H1 (cell line): Measurements from ENCODE around the gene MXRA7. TPM values are rescaled to one million over a fixed set of nuclear protein-coding genes. Genes with fewer than 3 reads are reported as not detected.
"Not testable (repeated sequence)": the region's sequence is repeated elsewhere in the genome, so short reads cannot be mapped to it uniquely, and the experiment has no call there.

Experiments
- CTCF ChIA-PET: fragments of 300-600 bp; sonication (Branson Sonifier 250); formaldehyde crosslinking; loops from one replicate; lab custom pipeline; 2021; ENCODE audit not compliant: partially characterized antibody; lab: Charles Lee
- POLR2A ChIA-PET: fragments of 300-600 bp; sonication (Branson Sonifier 250); formaldehyde crosslinking; loops from one replicate; lab custom pipeline; 2021; ENCODE audit warnings: inconsistent platforms; ENCODE audit not compliant: partially characterized antibody; lab: Charles Lee
- DNase-seq, 2 experiments: peaks; one replicate each; pipeline versions ENCODE4 v3.0.0 to v3.0.0-alpha.2; 2010 to 2022; ENCODE audit warnings: low spot score in 2 of 2, low read depth in 1 of 2, mixed read lengths in 1 of 2
- FAIRE-seq: peaks from 2 replicates; lab custom pipeline; 2011; peaks lifted over from hg19 to GRCh38; lab: Jason Lieb, UNC
- H2AFZ ChIP-seq: 2 replicates; pipeline ENCODE4 v1.8.1; 2012; ENCODE audit warnings: low read length, inconsistent platforms
- H2AK5ac ChIP-seq: 2 replicates; pipeline ENCODE4 v1.6.1; 2013; ENCODE audit warnings: low read depth, low read length
- H2BK120ac ChIP-seq: replicated peaks from 2 replicates; pipeline ENCODE3; 2013; ENCODE audit warnings: low read depth, low read length, inconsistent platforms
- H2BK12ac ChIP-seq: 2 replicates; pipeline ENCODE4 v1.6.1; 2013; ENCODE audit warnings: low read depth, low read length
- H2BK15ac ChIP-seq: 2 replicates; pipeline ENCODE4 v1.6.1; 2013; ENCODE audit warnings: low read length
- H2BK20ac ChIP-seq: 2 replicates; pipeline ENCODE4 v1.6.1; 2013; ENCODE audit warnings: low read length
- H2BK5ac ChIP-seq: 2 replicates; pipeline ENCODE4 v1.6.1; 2013; ENCODE audit warnings: low read depth, low read length
- H3K14ac ChIP-seq: 2 replicates; pipeline ENCODE4 v1.6.1; 2013; ENCODE audit warnings: inconsistent platforms; ENCODE audit not compliant: insufficient read length
- H3K18ac ChIP-seq: 2 replicates; pipeline ENCODE4 v1.6.1; 2013; ENCODE audit warnings: low read length; ENCODE audit errors: extremely low read depth
- H3K23ac ChIP-seq: 2 replicates; pipeline ENCODE4 v1.6.1; 2013; ENCODE audit warnings: inconsistent platforms; ENCODE audit not compliant: insufficient read length
- H3K23me2 ChIP-seq: 2 replicates; pipeline ENCODE4 v1.6.1; 2013; ENCODE audit warnings: low read depth, low read length
- H3K27ac ChIP-seq: 2 replicates; pipeline ENCODE4 v1.6.1; 2011; ENCODE audit warnings: low read depth, low read length, inconsistent platforms
- H3K27me3 ChIP-seq, 4 experiments: replicated peaks in 1 of 4; 1 replicate in 1 of 4; 2 replicates in 3 of 4; pipeline versions ENCODE4 v1.6.1 to v1.8.1; 2011 to 2013; ENCODE audit warnings: low read length in 3 of 4, mild to moderate bottlenecking in 3 of 4, inconsistent platforms in 2 of 4, mixed read lengths in 2 of 4, moderate library complexity in 1 of 4; ENCODE audit not compliant: control insufficient read depth in 3 of 4, insufficient read depth in 3 of 4; ENCODE audit errors: extremely low read depth in 1 of 4
- H3K36me3 ChIP-seq, 4 experiments: 2 replicates each; pipeline versions ENCODE4 v1.6.1 to v1.8.1; 2011 to 2013; ENCODE audit warnings: mild to moderate bottlenecking in 4 of 4, low read length in 3 of 4, moderate library complexity in 2 of 4, control low read depth in 1 of 4, inconsistent platforms in 1 of 4; ENCODE audit not compliant: insufficient read depth in 4 of 4, control insufficient read depth in 2 of 4
- H3K4ac ChIP-seq: replicated peaks from 2 replicates; pipeline ENCODE3; 2013; ENCODE audit warnings: low read length, low read depth, mixed read lengths, inconsistent platforms; ENCODE audit not compliant: insufficient read length
- H3K4me1 ChIP-seq, 4 experiments: replicated peaks in 1 of 4; 1 replicate in 1 of 4; 2 replicates in 3 of 4; pipeline versions ENCODE4 v1.6.1 to v1.8.1; 2011 to 2013; ENCODE audit warnings: low read length in 3 of 4, inconsistent platforms in 2 of 4, mixed read lengths in 1 of 4; ENCODE audit not compliant: insufficient read depth in 4 of 4, control insufficient read depth in 3 of 4
- H3K4me2 ChIP-seq, 2 experiments: 2 replicates each; pipeline versions ENCODE4 v1.6.1 to v1.8.1; 2011 to 2013; ENCODE audit warnings: low read depth in 2 of 2, low read length in 2 of 2, control low read depth in 1 of 2, inconsistent platforms in 1 of 2, mild to moderate bottlenecking in 1 of 2; ENCODE audit not compliant: insufficient read depth in 1 of 2
- H3K4me3 ChIP-seq, 4 experiments: fragments of 200-600, 300-600 bp in 1 of 4; sonication (generic), shearing (Covaris generic), sonication (Bioruptor Twin) in 1 of 4; 2 replicates each; pipeline versions ENCODE4 v1.5.1 to v1.8.1; 2011 to 2016; ENCODE audit warnings: low read length in 4 of 4, low read depth in 3 of 4, control low read depth in 2 of 4, inconsistent platforms in 2 of 4, mild to moderate bottlenecking in 2 of 4, mixed read lengths in 1 of 4, moderate library complexity in 1 of 4; ENCODE audit not compliant: insufficient read depth in 2 of 4; ENCODE audit errors: extremely low read depth in 1 of 4
- H3K56ac ChIP-seq: replicated peaks from 2 replicates; pipeline ENCODE3; 2013; ENCODE audit warnings: low read depth, mild to moderate bottlenecking, mixed read lengths, low read length, inconsistent platforms; ENCODE audit not compliant: insufficient read length
- H3K79me1 ChIP-seq: 2 replicates; pipeline ENCODE4 v1.6.1; 2013; ENCODE audit warnings: low read depth, low read length, control low read depth
- H3K79me2 ChIP-seq, 2 experiments: 2 replicates each; pipeline versions ENCODE4 v1.6.1 to v1.8.1; 2012 to 2013; ENCODE audit warnings: low read length in 2 of 2, mild to moderate bottlenecking in 2 of 2, inconsistent platforms in 1 of 2; ENCODE audit not compliant: insufficient read depth in 2 of 2, control insufficient read depth in 1 of 2
- H3K9ac ChIP-seq, 4 experiments: replicated peaks in 1 of 4; 1 replicate in 1 of 4; 2 replicates in 3 of 4; pipeline versions ENCODE4 v1.6.1 to v1.8.1; 2011 to 2013; ENCODE audit warnings: low read depth in 3 of 4, low read length in 3 of 4, control low read depth in 2 of 4, mild to moderate bottlenecking in 2 of 4, moderate library complexity in 2 of 4, inconsistent platforms in 1 of 4; ENCODE audit errors: extremely low read depth in 1 of 4
- H3K9me3 ChIP-seq, 2 experiments: 2 replicates each; pipeline versions ENCODE4 v1.6.1 to v1.8.1; 2012 to 2013; ENCODE audit warnings: mild to moderate bottlenecking in 2 of 2, moderate library complexity in 2 of 2, control low read depth in 1 of 2, inconsistent platforms in 1 of 2, low read depth in 1 of 2, low read length in 1 of 2, mixed read lengths in 1 of 2; ENCODE audit not compliant: insufficient read depth in 2 of 2
- H4K20me1 ChIP-seq, 2 experiments: replicated peaks in 1 of 2; 2 replicates each; pipeline versions ENCODE3 to v1.8.1; 2011 to 2013; ENCODE audit warnings: inconsistent platforms in 2 of 2, low read length in 2 of 2, mild to moderate bottlenecking in 1 of 2; ENCODE audit not compliant: insufficient read depth in 2 of 2, control insufficient read depth in 1 of 2
- H4K5ac ChIP-seq: 2 replicates; pipeline ENCODE4 v1.6.1; 2013; ENCODE audit warnings: low read length, low read depth, mixed read lengths, inconsistent platforms; ENCODE audit not compliant: insufficient read length
- H4K8ac ChIP-seq: 2 replicates; pipeline ENCODE4 v1.8.0; 2013; ENCODE audit warnings: mild to moderate bottlenecking, moderate library complexity, low read length, inconsistent platforms; ENCODE audit not compliant: insufficient read depth; ENCODE audit errors: extremely low read depth
- H4K91ac ChIP-seq: replicated peaks from 2 replicates; pipeline ENCODE3; 2013; ENCODE audit warnings: low read length, mixed read lengths, inconsistent platforms; ENCODE audit not compliant: insufficient read length
- WGBS, 2 experiments: shearing (Covaris generic) in 1 of 2; methylation state at CpG; one replicate each; pipeline versions ENCODE4 v1.1.6 to v1.1.7; 2013 to 2015; ENCODE audit warnings: low lambda C conversion rate in 2 of 2, mixed read lengths in 2 of 2, inconsistent platforms in 1 of 2, low coverage in 1 of 2, missing lambda C conversion rate in 1 of 2; ENCODE audit not compliant: insufficient replicate concordance in 2 of 2, insufficient coverage in 1 of 2, insufficient read length in 1 of 2; ENCODE audit errors: extremely low coverage in 1 of 2, missing lambda C conversion rate in 1 of 2; 5-methylcytosine and 5-hydroxymethylcytosine counted together
- polyA plus RNA-seq, 7 experiments: library from polyadenylated mRNA; depleted of rRNA in 3 of 7; stranded (reverse) in 5 of 7; unstranded in 2 of 7; fragments of >200 nt in 5 of 7; fragments of 200-250 nt in 2 of 7; gene quantifications; 1 replicate in 5 of 7; 2 replicates in 1 of 7; 4 replicates in 1 of 7; pipeline versions ENCODE4 v1.2.1 to v1.2.3, GENCODE V29; 2011 to 2013; ENCODE audit warnings: missing spikeins in 2 of 7, mixed read lengths in 2 of 7
- total RNA-seq: library from RNA; stranded (reverse); fragmentation: NEBNext Ultra II Directional; extraction: Animal tissue kit (Norgen Biotek cat#: 25700); gene quantifications from 2 replicates; pipeline ENCODE4 v1.2.1, GENCODE V29; 2021

Gene MXRA7
- total and polyA plus RNA-seq, 2 of the 8 experiments (the other 6 are each of a cell fraction or from before 2014, with no cell fraction given) = 17.8 to 26.6 TPM

DNA sequence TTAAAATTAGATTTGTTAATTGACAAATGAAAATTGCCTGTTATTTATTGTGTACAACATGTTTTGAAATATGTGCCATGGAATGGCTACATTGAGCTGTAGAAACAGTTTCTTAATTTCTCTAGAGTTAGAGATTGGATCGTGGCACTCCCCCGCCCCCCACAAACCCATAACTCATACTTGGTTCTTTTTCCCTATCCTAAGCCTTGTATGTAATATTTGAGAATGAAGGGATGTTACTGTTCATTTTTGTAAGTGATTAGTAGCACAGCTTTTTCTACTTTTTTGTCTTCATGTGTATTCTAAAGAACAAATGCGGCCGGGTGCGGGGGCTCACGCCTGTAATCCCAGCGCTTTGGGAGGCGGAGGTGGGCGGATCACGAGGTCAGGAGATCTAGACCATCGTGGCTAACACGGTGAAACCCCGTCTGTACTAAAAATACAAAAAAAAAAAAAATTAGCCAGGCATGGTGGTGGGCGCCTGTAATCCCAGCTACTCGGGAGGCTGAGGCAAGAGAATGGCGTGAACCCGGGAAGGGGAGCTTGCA is 28.9 kb upstream of the MXRA7 start:
- not testable (repeated sequence) for H3K9ac ChIP-seq, H3K9me3 ChIP-seq, H3K4ac ChIP-seq, H2BK15ac ChIP-seq, H2BK20ac ChIP-seq, H3K4me3 ChIP-seq, H3K23me2 ChIP-seq, H3K79me1 ChIP-seq, H3K27ac ChIP-seq, H2BK120ac ChIP-seq, H3K14ac ChIP-seq, H4K5ac ChIP-seq, H2AK5ac ChIP-seq, DNase-seq, H3K18ac ChIP-seq, H3K27me3 ChIP-seq, H4K8ac ChIP-seq, H3K23ac ChIP-seq, H2AFZ ChIP-seq, H3K56ac ChIP-seq, FAIRE-seq, H3K4me2 ChIP-seq, H3K4me1 ChIP-seq, H2BK12ac ChIP-seq, H4K91ac ChIP-seq, H2BK5ac ChIP-seq
- H3K79me2 ChIP-seq = peaks cover 16 to 40% of the 10 kb centered on the region in 2 experiments
- peaks cover 9 to 14% of the 10 kb centered on the region in 2 experiments for H4K20me1 ChIP-seq
- H3K36me3 ChIP-seq = peaks cover 6 to 29% (median 17%) of the 10 kb centered on the region in 4 experiments
- ChIA-PET POLR2A (interaction anchor here (9.2 kb wide), 1 partner anchor 14 kb away, joined by 181 read pairs; the partner anchor contains the start of genes JMJD6 and METTL23), CTCF (interaction anchor here (0.6 to 1.5 kb wide), 4 partner anchors 24 to 1287 kb away, joined by 3 to 6 read pairs (median 4); no protein-coding TSS in a partner anchor)
- 92% methylated on average over 11 of the region's 17 CpGs; no CpG with 5 or more reads in 1 of the 2 experiments for WGBS, 2 experiments
